GM23338 (cell line): ENCODE measurements around the gene JKAMP.

Source experiments
- CREB1 ChIP-seq: fragments of 250-450 bp; sonication (Bioruptor Pico); IDR thresholded peaks from 2 replicates; pipeline ENCODE4 v1.5.0; 2020; ENCODE audit warnings: low read depth, mild to moderate bottlenecking, moderate library complexity
- CTCF ChIP-seq, 2 experiments: fragments of 200-600 bp in 1 of 2; sonication (generic) in 1 of 2; conservative IDR thresholded peaks; 2 replicates each; pipeline versions ENCODE4 v1.5.1 to v1.6.1; 2016 to 2017; ENCODE audit warnings: antibody characterized with exemption in 2 of 2, low read depth in 2 of 2, mild to moderate bottlenecking in 2 of 2, moderate library complexity in 1 of 2
- ETS1 ChIP-seq: IDR thresholded peaks from 2 replicates; pipeline ENCODE4 v1.6.1; 2016; ENCODE audit warnings: antibody characterized with exemption
- EZH2 ChIP-seq: fragments of 200-600 bp; sonication (generic); IDR thresholded peaks from one replicate; pipeline ENCODE4 v1.8.0; 2017; ENCODE audit warnings: antibody characterized with exemption, mild to moderate bottlenecking, low read depth; ENCODE audit not compliant: unreplicated experiment
- EZH2phosphoT487 ChIP-seq: fragments of 200-600 bp; sonication (generic); IDR thresholded peaks from one replicate; pipeline ENCODE4 v1.8.1; 2018; ENCODE audit warnings: antibody characterized with exemption; ENCODE audit not compliant: unreplicated experiment
- JUNB ChIP-seq: IDR thresholded peaks from one replicate; pipeline ENCODE4 v1.6.1; 2016; ENCODE audit warnings: antibody characterized with exemption; ENCODE audit not compliant: unreplicated experiment
- NANOG ChIP-seq: IDR thresholded peaks from 2 replicates; pipeline ENCODE4 v1.6.1; 2016; ENCODE audit warnings: antibody characterized with exemption, borderline replicate concordance
- POLR2AphosphoS5 ChIP-seq: IDR thresholded peaks from 2 replicates; pipeline ENCODE4 v1.6.1; 2016; ENCODE audit warnings: antibody characterized with exemption, low read depth
- REST ChIP-seq: IDR thresholded peaks from one replicate; pipeline ENCODE4 v1.6.1; 2018; ENCODE audit warnings: antibody characterized with exemption; ENCODE audit not compliant: unreplicated experiment
- STAT1 ChIP-seq: IDR thresholded peaks from one replicate; pipeline ENCODE4 v1.6.1; 2016; ENCODE audit warnings: antibody characterized with exemption; ENCODE audit not compliant: unreplicated experiment
- ZNF114 ChIP-seq: fragments of 250-450 bp; sonication (Bioruptor Pico); IDR thresholded peaks from 2 replicates; pipeline ENCODE4 v1.5.0; 2020; ENCODE audit warnings: mild to moderate bottlenecking, moderate library complexity
- ZNF462 ChIP-seq: fragments of 250-450 bp; sonication (Bioruptor Pico); IDR thresholded peaks from 2 replicates; pipeline ENCODE4 v1.5.0; 2020; ENCODE audit warnings: mild to moderate bottlenecking, moderate library complexity

- TF ChIP-seq CTCF (conservative IDR thresholded peaks at IDR 0.05; ENCODE audit: low read depth in 2 of 2) (no peak), JUNB (no peak), EZH2phosphoT487 (no peak), EZH2 (no peak), ZNF114 (CRISPR knock-in tag) (no peak), STAT1 (no peak), POLR2AphosphoS5 (no peak), REST (no peak), NANOG (no peak), ETS1 (no peak), CREB1 (CRISPR knock-in tag) (no peak), ZNF462 (CRISPR knock-in tag) (no peak)
Measured at GRCh38 chr14:59484639-59485175, 390 bp downstream of the JKAMP start.
